Measurements from ENCODE around the gene DYNC1H1. TPM values are rescaled to one million over a fixed set of nuclear protein-coding genes. Genes with fewer than 3 reads are reported as not detected.
A peak's percentile ranks its signal among the peaks of the same experiment; 100 is the strongest.
"Not testable (repeated sequence)": the region's sequence is repeated elsewhere in the genome, so short reads cannot be mapped to it uniquely, and the experiment has no call there.

The DYNC1H1 gene
- total and polyA plus RNA-seq, 2 experiments from 2014 or later, result 179 to 635 TPM

GRCh38 chr14:102064590-102064989 lies 100.2 kb downstream of the DYNC1H1 start:
- H3K36me3 Mint-ChIP-seq (ENCODE audit: low read depth); H3K27me3 Mint-ChIP-seq (ENCODE audit: insufficient read depth, low read depth, poor library complexity); H3K4me3 Mint-ChIP-seq; H3K9me2 ChIP-seq (ENCODE audit: insufficient read depth); H3K27me3 ChIP-seq (ENCODE audit: insufficient read depth); H3K9me3 Mint-ChIP-seq; H3K27ac Mint-ChIP-seq; ATAC-seq; DNase-seq (ENCODE audit: low spot score); H3F3A ChIP-seq (replicated peaks; ENCODE audit: low read depth); H3K79me2 ChIP-seq (replicated peaks; ENCODE audit: insufficient read depth); H3K4me1 ChIP-seq (ENCODE audit: insufficient read depth); H4K20me1 ChIP-seq (replicated peaks; ENCODE audit: insufficient read depth); H3K4me3 ChIP-seq; H3K4me1 Mint-ChIP-seq; H3K4me2 ChIP-seq; H3K36me3 ChIP-seq (ENCODE audit: insufficient read depth); H3K27ac ChIP-seq (ENCODE audit: low read depth): not testable (repeated sequence)
- peak overlapping the region; percentile 96; the same call in 1 of the 2 replicates for H2AFZ ChIP-seq

GRCh38 chr14:102066041-102066451 lies 101.7 kb downstream of the DYNC1H1 start:
- Mint-ChIP-seq H3K36me3 (ENCODE audit: low read depth) (no peaks in the 10 kb centered on the region), H3K9me3 (no peaks in the 10 kb centered on the region; the same call in 2 of the 3 replicates)
- no peak for ATAC-seq

More at GRCh38 chr14:102066041-102066451, 101.7 kb downstream of the DYNC1H1 start:
- H3K9me2 ChIP-seq (ENCODE audit: insufficient read depth), result no peaks in the 10 kb centered on the region
- H3K36me3 ChIP-seq (ENCODE audit: insufficient read depth), result no peaks in the 10 kb centered on the region
- Mint-ChIP-seq H3K27ac (no peak overlapping the region), H3K27me3 (ENCODE audit: insufficient read depth, low read depth, poor library complexity) (no peaks in the 10 kb centered on the region), H3K4me3 (no peak overlapping the region), H3K4me1 (peaks cover 5% of the 10 kb centered on the region; the same call in 2 of the 3 replicates)
- H3K27ac ChIP-seq (ENCODE audit: low read depth), result no peak overlapping the region
- H2AFZ ChIP-seq, result no peak overlapping the region
- no peaks in the 10 kb centered on the region for H4K20me1 ChIP-seq (replicated peaks; ENCODE audit: insufficient read depth)
- H3K4me1 ChIP-seq (ENCODE audit: insufficient read depth), result no peaks in the 10 kb centered on the region
- DNase-seq (ENCODE audit: low spot score), result no peak
- H3K4me2 ChIP-seq, result no peak overlapping the region
- H3K27me3 ChIP-seq (ENCODE audit: insufficient read depth), result no peaks in the 10 kb centered on the region
- H3K4me3 ChIP-seq, result no peak overlapping the region
- no peaks in the 10 kb centered on the region for H3K79me2 ChIP-seq (replicated peaks; ENCODE audit: insufficient read depth)
- 0 out of 2 replicates have a peak, but pooled peaks cover 3% of the 10 kb centered on the region for H3F3A ChIP-seq (replicated peaks; ENCODE audit: low read depth)
- TF ChIP-seq ZNF462 (CRISPR knock-in tag; IDR thresholded peaks at IDR 0.05) (no peak), CTCF (conservative IDR thresholded peaks at IDR 0.05; ENCODE audit: low read depth in 2 of 2) (no peak), STAT1 (IDR thresholded peaks at IDR 0.05; ENCODE audit: unreplicated experiment) (no peak), ZNF331 (CRISPR knock-in tag; IDR thresholded peaks at IDR 0.05; ENCODE audit: low read depth) (no peak), EZH2phosphoT487 (IDR thresholded peaks at IDR 0.05; ENCODE audit: unreplicated experiment) (no peak), ETS1 (IDR thresholded peaks at IDR 0.05) (no peak), EZH2 (IDR thresholded peaks at IDR 0.05; ENCODE audit: low read depth, unreplicated experiment) (no peak), ZNF114 (CRISPR knock-in tag; IDR thresholded peaks at IDR 0.05) (no peak), POLR2AphosphoS5 (IDR thresholded peaks at IDR 0.05; ENCODE audit: low read depth) (no peak)
